ENCODE data around the gene PCDHGA9. TPM values are rescaled to one million over a fixed set of nuclear protein-coding genes. Genes with fewer than 3 reads are reported as not detected.
"Not testable (repeated sequence)": the region's sequence is repeated elsewhere in the genome, so short reads cannot be mapped to it uniquely, and the experiment has no call there.

PCDHGA9 gene
- total RNA-seq, 4 donors from 2014 or later: 8.4 to 13.8 (median 11.9) TPM

DNA sequence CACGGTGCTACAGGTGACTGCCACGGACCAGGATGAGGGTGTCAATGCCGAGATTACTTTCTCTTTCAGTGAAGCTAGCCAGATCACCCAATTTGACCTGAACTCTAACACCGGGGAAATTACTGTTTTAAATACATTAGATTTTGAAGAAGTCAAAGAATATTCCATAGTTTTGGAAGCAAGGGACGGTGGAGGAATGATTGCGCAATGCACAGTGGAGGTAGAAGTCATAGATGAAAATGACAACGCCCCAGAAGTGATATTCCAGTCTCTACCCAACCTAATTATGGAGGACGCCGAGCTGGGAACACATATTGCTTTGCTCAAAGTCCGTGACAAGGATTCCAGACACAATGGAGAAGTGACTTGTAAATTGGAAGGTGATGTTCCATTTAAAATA, 13.9 kb upstream of the PCDHGA9 start:
- TF ChIP-seq, protein P1, sequence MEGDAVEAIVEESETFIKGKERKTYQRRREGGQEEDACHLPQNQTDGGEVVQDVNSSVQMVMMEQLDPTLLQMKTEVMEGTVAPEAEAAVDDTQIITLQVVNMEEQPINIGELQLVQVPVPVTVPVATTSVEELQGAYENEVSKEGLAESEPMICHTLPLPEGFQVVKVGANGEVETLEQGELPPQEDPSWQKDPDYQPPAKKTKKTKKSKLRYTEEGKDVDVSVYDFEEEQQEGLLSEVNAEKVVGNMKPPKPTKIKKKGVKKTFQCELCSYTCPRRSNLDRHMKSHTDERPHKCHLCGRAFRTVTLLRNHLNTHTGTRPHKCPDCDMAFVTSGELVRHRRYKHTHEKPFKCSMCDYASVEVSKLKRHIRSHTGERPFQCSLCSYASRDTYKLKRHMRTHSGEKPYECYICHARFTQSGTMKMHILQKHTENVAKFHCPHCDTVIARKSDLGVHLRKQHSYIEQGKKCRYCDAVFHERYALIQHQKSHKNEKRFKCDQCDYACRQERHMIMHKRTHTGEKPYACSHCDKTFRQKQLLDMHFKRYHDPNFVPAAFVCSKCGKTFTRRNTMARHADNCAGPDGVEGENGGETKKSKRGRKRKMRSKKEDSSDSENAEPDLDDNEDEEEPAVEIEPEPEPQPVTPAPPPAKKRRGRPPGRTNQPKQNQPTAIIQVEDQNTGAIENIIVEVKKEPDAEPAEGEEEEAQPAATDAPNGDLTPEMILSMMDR (IDR thresholded peaks at IDR 0.05): no peak

GRCh38 chr5:141389153-141390042, 13.2 kb upstream of the PCDHGA9 start:
- peaks cover 8 to 97% (median 52%) of the 10 kb centered on the region in 4 donors for H3K9me3 ChIP-seq
- no peaks in the 10 kb centered on the region for H3K4me1 ChIP-seq
- H3K27me3 ChIP-seq: no peaks in the 10 kb centered on the region
- no peak for DNase-seq (ENCODE audit: low spot score in 2 of 2)
- H3K27ac ChIP-seq: no peak overlapping the region
- 42% methylated on average over 51 to 76 of the region's 77 CpGs for WGBS, 2 donors
- H3K36me3 ChIP-seq: peaks cover 0 to 43% (median 0%) of the 10 kb centered on the region in 3 donors
- no peak for TF ChIP-seq POLR2A (IDR thresholded peaks at IDR 0.05)
- no peak for TF ChIP-seq EP300 (IDR thresholded peaks at IDR 0.05)
- TF ChIP-seq, protein P1 (IDR thresholded peaks at IDR 0.05): no peak
- no peak overlapping the region for H3K4me3 ChIP-seq

More for the DNA sequence above, 13.9 kb upstream of the PCDHGA9 start:
- peaks cover 7 to 97% (median 52%) of the 10 kb centered on the region in 4 donors for H3K9me3 ChIP-seq
- DNase-seq (ENCODE audit: low spot score in 2 of 2): no peak
- H3K36me3 ChIP-seq: peaks cover 0 to 46% (median 0%) of the 10 kb centered on the region in 3 donors
- H3K27me3 ChIP-seq: no peaks in the 10 kb centered on the region
- H3K4me1 ChIP-seq: no peaks in the 10 kb centered on the region
- WGBS, 2 donors: 53 to 58% methylated on average over 10 of the region's 10 CpGs
- no peak overlapping the region for H3K4me3 ChIP-seq
- H3K27ac ChIP-seq: no peak overlapping the region

DNA sequence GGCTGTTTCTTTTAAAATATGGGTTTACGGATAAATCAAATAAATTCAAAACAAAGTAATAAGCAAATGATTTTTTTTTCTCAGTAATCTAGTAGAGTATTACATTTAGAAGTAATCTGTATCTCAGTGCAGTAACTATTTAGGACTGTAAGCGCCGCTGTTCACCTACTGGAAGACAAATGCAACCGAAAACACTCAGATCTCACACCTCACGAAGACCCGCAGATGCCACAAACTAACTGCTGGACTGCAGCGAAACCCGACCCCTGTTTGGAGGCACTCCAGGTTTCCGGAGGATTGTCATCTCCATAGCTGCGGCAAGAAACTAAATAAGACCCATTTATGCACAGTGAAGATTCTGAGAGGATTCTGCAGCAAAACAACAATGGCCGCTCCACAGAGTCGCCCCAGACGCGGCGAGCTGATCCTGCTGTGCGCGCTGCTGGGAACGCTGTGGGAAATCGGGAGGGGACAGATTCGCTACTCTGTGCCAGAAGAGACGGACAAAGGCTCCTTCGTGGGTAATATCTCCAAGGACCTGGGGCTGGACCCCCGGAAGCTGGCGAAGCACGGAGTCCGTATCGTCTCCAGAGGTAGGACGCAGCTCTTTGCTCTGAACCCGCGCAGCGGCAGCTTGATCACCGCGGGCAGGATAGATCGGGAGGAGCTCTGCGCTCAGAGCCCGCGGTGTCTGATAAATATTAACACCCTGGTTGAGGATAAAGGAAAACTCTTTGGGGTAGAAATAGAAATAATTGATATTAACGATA, 10.0 kb upstream of the PCDHGA9 start, which contains the start of gene PCDHGA8:
Gene PCDHGA8, plus strand, starts transcription at position 205 of the 770 bp plus-strand sequence. Its CDS starts 181 bp downstream, at position 386.
- Histone ChIP-seq H3K27me3 (no peaks in the 10 kb centered on the region), H3K9me3 (peaks cover 12 to 97% (median 50%) of the 10 kb centered on the region in 4 donors), H3K4me3 (no peak within 1 kb of the TSS), H3K4me1 (no peaks in the 10 kb centered on the region), H3K27ac (no peak within 1 kb of the TSS), H3K36me3 (peaks cover 0 to 25% (median 0%) of the 10 kb centered on the region in 3 donors)
- TF ChIP-seq POLR2A (IDR thresholded peaks at IDR 0.05) (no peak), EP300 (IDR thresholded peaks at IDR 0.05) (no peak)
- TF ChIP-seq, protein P1 (IDR thresholded peaks at IDR 0.05): no peak
- no peak for DNase-seq (ENCODE audit: low spot score in 2 of 2)
- WGBS, 2 donors: 26 to 33% methylated on average over 38 of the region's 38 CpGs

DNA sequence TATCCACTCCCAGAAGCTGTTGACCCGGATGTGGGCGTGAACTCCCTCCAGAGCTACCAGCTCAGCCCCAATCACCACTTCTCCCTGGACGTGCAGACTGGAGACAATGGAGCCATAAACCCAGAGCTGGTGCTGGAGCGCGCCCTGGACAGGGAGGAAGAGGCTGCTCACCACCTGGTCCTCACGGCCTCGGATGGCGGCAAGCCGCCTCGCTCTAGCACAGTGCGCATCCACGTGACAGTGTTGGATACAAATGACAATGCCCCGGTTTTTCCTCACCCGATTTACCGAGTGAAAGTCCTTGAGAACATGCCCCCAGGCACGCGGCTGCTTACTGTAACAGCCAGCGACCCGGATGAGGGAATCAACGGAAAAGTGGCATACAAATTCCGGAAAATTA, 9.3 kb upstream of the PCDHGA9 start:
- H3K27ac ChIP-seq: no peak overlapping the region
- peaks cover 0 to 29% (median 0%) of the 10 kb centered on the region in 3 donors for H3K36me3 ChIP-seq
- no peak for DNase-seq (ENCODE audit: low spot score in 2 of 2)
- 41 to 44% methylated on average over 21 of the region's 21 CpGs for WGBS, 2 donors
- TF ChIP-seq, protein P1 (IDR thresholded peaks at IDR 0.05): no peak
- TF ChIP-seq EP300 (IDR thresholded peaks at IDR 0.05): no peak
- no peak for TF ChIP-seq POLR2A (IDR thresholded peaks at IDR 0.05)
- no peaks in the 10 kb centered on the region for H3K27me3 ChIP-seq
- H3K9me3 ChIP-seq: peaks cover 12 to 97% (median 50%) of the 10 kb centered on the region in 4 donors
- H3K4me3 ChIP-seq: no peak overlapping the region
- H3K4me1 ChIP-seq: no peaks in the 10 kb centered on the region

- H3K4me1 ChIP-seq; DNase-seq (ENCODE audit: low spot score in 2 of 2); H3K27ac ChIP-seq; H3K27me3 ChIP-seq; H3K4me3 ChIP-seq: not testable (repeated sequence)
- Histone ChIP-seq H3K36me3 (peaks cover 0 to 20% (median 0%) of the 10 kb centered on the region in 3 donors), H3K9me3 (peaks cover 9 to 97% (median 50%) of the 10 kb centered on the region in 4 donors)
- WGBS, 2 donors: 44 to 50% methylated on average over 29 to 34 of the region's 53 CpGs
Measured at GRCh38 chr5:141394401-141395187, 8.0 kb upstream of the PCDHGA9 start.

Data from tibial nerve (tissue), 4 donors.